RWPE1 (cell line): Measurements from ENCODE around the gene USP40.
"Not testable (repeated sequence)": the region's sequence is repeated elsewhere in the genome, so short reads cannot be mapped to it uniquely, and the experiment has no call there.

Experiments
- CTCF ChIA-PET: fragments of 350-600 bp; sonication (Branson Sonifier 250); formaldehyde crosslinking; extraction: SDS; loops from one replicate; lab custom pipeline; 2021; lab: Yijun Ruan, JAX
- POLR2A ChIA-PET: fragments of 400-600 bp; formaldehyde crosslinking; extraction: SDS; loops from one replicate; lab custom pipeline; 2020; ENCODE audit warnings: antibody characterized with exemption; ENCODE audit not compliant: low non-redundant PET; lab: Yijun Ruan, JAX
- DNase-seq: peaks from one replicate; pipeline ENCODE4 v3.0.0; 2012; ENCODE audit warnings: low spot score
- H3K27ac ChIP-seq: fragments of 450-650 bp; 2 replicates; pipeline ENCODE4 v1.5.1; 2017
- TF ChIP-seq, protein P1 (sequence below): fragments of 450-650 bp; conservative IDR thresholded peaks from 2 replicates; pipeline ENCODE4 v1.5.1; 2017; ENCODE audit warnings: low read depth, mild to moderate bottlenecking

Gene USP40

GRCh38 chr2:233602076-233602475 is 35.5 kb upstream of the USP40 start:
- CTCF ChIA-PET: interaction anchor here (0.6 to 0.7 kb wide), 2 partner anchors 15 to 29 kb away, joined by 3 read pairs; no protein-coding TSS in a partner anchor
- H3K27ac ChIP-seq: no peak overlapping the region
- POLR2A ChIA-PET: no interaction called here
- TF ChIP-seq, protein P1, sequence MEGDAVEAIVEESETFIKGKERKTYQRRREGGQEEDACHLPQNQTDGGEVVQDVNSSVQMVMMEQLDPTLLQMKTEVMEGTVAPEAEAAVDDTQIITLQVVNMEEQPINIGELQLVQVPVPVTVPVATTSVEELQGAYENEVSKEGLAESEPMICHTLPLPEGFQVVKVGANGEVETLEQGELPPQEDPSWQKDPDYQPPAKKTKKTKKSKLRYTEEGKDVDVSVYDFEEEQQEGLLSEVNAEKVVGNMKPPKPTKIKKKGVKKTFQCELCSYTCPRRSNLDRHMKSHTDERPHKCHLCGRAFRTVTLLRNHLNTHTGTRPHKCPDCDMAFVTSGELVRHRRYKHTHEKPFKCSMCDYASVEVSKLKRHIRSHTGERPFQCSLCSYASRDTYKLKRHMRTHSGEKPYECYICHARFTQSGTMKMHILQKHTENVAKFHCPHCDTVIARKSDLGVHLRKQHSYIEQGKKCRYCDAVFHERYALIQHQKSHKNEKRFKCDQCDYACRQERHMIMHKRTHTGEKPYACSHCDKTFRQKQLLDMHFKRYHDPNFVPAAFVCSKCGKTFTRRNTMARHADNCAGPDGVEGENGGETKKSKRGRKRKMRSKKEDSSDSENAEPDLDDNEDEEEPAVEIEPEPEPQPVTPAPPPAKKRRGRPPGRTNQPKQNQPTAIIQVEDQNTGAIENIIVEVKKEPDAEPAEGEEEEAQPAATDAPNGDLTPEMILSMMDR: no peak
- no peak for DNase-seq

GRCh38 chr2:233600386-233600785 is 33.8 kb upstream of the USP40 start:
- TF ChIP-seq, protein P1: no peak
- no peak overlapping the region for H3K27ac ChIP-seq
- CTCF ChIA-PET: interaction anchor here (0.6 kb wide), 1 partner anchor 124 kb away, joined by 3 read pairs; no protein-coding TSS in a partner anchor
- POLR2A ChIA-PET: no interaction called here
- DNase-seq: no peak

- CTCF ChIA-PET: no interaction called here
These were observed 32.4 kb upstream of the USP40 start for GRCh38 chr2:233598952-233599351.

DNA sequence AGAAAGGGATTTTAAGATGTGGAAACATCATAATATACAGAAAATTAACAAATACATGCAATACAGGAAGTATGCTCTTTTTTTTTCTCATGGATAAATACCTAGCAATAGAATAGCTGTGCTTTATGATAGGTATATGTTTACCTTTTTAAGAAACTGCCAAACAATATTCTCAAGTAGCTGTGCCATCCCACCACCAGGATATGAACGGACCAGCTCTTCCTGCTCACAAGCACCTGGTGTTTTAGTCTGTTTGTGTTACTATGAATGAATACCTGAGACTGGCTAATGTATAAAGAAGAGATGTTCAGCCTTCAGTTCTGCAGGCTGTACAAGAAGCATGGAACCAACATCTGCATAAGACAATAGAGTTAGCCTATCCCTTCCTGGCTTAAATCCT is 30.9 kb upstream of the USP40 start:
- ChIA-PET CTCF (interaction anchor here (0.7 to 1.4 kb wide), 2 partner anchors 114 to 334 kb away, joined by 3 to 6 read pairs; no protein-coding TSS in a partner anchor), POLR2A (no interaction called here)
- H3K27ac ChIP-seq: no peak overlapping the region
- TF ChIP-seq, protein P1: no peak
- no peak for DNase-seq

More at GRCh38 chr2:233598952-233599351, 32.4 kb upstream of the USP40 start:
- no peak for DNase-seq
- TF ChIP-seq, protein P1: no peak
- POLR2A ChIA-PET: no interaction called here
- H3K27ac ChIP-seq: no peak overlapping the region

DNA sequence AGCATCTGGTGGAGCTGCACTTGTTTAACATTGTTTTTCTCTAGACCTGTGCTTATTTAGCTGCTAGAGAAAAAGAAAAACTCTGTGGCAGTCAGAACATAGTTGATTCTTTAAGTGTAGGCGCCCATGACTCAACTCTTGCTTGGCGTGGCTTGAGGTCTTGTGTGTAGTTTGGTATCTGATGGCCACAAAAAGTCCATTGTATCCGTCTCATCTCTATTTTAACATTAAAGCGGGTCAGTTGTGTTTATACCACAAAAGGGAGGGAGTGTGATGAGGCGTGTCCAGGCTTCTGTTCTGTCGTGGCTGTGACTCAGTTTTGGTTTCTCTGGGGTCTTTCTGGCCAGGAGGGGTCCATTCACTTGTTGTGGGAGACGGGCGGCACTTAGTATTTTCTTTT is 26.6 kb upstream of the USP40 start:
- DNase-seq: no peak
- H3K27ac ChIP-seq: no peak overlapping the region
- CTCF ChIA-PET: interaction anchor here (0.6 kb wide), 1 partner anchor 298 kb away, joined by 5 read pairs; no protein-coding TSS in a partner anchor
- POLR2A ChIA-PET: no interaction called here
- TF ChIP-seq, protein P1: no peak

DNA sequence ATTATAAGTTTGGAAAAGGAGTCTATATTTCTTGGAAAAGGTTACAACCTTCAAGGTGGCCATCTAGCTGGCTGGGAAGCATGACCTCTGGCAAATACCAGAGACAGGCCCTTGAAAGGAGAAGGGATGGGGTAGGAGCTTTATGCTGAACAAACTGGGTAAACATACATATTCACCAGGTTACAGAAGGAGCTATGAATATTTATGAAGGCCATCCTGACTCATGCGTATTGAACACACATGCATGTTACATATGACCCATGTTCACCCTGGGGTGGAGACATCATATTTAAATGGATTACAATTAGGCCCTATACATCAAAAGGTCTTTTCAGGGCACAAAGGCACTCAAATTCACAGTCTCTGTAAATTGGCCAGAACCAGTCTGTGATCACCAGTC is 26.1 kb upstream of the USP40 start:
- CTCF ChIA-PET, DNase-seq, H3K27ac ChIP-seq, POLR2A ChIA-PET: not testable (repeated sequence)

DNA sequence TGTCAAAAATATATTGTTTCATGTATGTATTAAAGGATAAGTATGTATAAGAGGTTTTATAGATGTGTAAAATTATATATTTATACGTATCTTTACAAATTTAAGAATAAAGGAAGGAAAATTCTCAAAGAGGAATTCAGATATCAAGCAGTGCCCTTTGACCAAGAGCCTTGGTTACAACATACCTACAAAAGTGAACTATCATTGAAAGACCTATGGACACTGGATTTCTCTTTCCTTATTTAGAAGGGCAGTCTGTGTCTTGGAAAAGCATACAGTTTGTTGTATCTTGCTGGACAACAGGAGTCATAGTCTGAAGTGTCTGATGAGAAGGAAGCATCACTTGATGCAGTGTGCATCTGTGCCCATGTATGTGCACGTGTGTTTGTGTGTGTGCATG is 21.8 kb upstream of the USP40 start:
- TF ChIP-seq, protein P1: no peak
- CTCF ChIA-PET: no interaction called here
- H3K27ac ChIP-seq: no peak overlapping the region
- POLR2A ChIA-PET: no interaction called here
- no peak for DNase-seq
